AG10803 (cell line): ENCODE data around the gene SPSB1.

ENCODE experiments used
- DNase-seq: peaks from one replicate; pipeline ENCODE4 v3.0.0; 2010; ENCODE audit warnings: low read depth
- H3K4me3 ChIP-seq: 2 replicates; pipeline ENCODE4 v1.5.1; 2011; ENCODE audit warnings: mild to moderate bottlenecking, low read length, control low read depth
- TF ChIP-seq, protein P1 (sequence below): conservative IDR thresholded peaks from 2 replicates; pipeline ENCODE4 v1.5.1; 2011; ENCODE audit warnings: mild to moderate bottlenecking, low read length, control low read depth, inconsistent platforms

SPSB1 gene

DNA sequence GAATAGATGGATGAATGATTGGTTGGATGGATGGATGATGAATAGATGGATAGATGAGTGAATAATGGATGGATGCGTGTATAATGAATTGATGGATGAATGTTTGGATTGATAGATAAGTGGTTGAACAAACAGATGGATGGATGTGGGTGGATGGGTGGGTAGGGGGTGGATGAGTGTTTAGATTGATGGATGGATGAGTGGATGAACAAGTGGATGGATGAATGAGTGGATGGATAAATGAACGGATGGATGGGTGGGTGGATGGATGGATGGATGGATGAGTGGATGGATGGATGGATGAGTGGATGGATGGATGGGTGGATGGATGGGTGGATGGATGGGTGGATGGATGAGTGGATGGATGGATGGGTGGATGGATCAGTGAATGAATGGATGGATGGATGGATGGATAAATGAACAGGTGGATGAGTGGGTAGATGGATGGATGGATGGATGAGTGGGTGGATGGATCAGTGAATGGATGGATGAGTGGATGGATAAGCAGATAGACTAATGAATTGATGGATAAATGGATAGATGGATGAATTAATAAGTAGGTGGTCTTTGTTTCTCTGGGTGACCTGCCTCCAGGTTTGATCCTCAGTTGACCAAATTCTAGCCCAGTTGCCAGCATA is 64.3 kb downstream of the SPSB1 start:
- no peak for DNase-seq
- no peak overlapping the region for H3K4me3 ChIP-seq
- TF ChIP-seq, protein P1, sequence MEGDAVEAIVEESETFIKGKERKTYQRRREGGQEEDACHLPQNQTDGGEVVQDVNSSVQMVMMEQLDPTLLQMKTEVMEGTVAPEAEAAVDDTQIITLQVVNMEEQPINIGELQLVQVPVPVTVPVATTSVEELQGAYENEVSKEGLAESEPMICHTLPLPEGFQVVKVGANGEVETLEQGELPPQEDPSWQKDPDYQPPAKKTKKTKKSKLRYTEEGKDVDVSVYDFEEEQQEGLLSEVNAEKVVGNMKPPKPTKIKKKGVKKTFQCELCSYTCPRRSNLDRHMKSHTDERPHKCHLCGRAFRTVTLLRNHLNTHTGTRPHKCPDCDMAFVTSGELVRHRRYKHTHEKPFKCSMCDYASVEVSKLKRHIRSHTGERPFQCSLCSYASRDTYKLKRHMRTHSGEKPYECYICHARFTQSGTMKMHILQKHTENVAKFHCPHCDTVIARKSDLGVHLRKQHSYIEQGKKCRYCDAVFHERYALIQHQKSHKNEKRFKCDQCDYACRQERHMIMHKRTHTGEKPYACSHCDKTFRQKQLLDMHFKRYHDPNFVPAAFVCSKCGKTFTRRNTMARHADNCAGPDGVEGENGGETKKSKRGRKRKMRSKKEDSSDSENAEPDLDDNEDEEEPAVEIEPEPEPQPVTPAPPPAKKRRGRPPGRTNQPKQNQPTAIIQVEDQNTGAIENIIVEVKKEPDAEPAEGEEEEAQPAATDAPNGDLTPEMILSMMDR: no peak

DNA sequence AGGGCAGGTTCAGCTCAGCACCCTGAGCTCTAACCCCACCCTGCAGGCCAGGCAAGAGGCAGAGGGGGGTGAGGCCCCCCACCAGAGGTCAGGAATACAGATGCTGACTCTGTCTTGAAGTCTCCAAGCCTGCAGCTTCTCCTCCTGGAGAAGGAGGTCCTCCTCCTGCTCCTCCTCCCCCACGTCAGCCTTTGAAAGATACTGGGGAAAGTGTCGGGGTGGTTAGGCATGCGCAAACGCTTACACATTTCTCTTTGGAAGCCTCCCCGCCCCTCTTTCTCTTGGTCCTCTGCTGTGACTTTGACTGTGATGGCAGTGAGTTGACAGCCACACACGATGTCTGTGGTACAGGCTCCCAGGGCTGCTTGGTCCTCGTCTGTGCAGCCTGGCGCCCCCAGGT is 65.3 kb downstream of the SPSB1 start:
- H3K4me3 ChIP-seq: no peak overlapping the region
- no peak for DNase-seq
- TF ChIP-seq, protein P1: no peak

DNA sequence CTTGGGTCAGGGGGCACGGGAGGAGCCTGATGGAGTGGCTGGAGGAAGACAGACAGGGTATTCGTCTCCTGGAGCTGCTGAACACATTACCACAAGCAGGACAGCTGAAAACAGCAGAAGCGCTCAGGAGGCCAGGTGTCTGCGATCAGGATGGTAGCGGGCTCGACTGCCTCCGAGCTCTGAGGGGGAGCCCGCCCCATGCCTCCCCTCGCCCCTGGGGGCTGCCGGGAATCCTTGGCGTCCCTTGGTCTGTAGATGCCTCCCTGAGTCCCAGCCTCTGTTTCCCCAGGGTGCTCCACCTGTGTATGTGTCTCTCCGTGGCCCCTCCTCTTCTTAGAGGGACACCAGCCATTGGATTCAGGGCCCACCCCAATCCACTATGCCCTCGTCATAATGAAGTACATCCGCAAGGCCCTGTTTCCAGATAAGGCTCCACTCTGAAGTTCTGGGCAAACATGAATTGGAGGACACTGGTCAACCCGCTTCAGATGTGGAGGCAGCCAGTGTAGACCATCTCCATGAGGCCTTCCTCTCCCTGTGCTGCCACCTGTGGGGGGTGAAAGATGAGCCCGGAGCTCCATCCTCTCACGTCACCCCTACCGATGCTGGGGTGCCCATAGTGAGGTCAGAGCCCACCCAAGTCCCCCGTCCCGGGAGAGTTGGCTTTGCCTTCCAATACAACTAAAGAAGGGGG is 67.8 kb downstream of the SPSB1 start:
- TF ChIP-seq, protein P1: no peak
- DNase-seq: no peak
- no peak overlapping the region for H3K4me3 ChIP-seq

DNA sequence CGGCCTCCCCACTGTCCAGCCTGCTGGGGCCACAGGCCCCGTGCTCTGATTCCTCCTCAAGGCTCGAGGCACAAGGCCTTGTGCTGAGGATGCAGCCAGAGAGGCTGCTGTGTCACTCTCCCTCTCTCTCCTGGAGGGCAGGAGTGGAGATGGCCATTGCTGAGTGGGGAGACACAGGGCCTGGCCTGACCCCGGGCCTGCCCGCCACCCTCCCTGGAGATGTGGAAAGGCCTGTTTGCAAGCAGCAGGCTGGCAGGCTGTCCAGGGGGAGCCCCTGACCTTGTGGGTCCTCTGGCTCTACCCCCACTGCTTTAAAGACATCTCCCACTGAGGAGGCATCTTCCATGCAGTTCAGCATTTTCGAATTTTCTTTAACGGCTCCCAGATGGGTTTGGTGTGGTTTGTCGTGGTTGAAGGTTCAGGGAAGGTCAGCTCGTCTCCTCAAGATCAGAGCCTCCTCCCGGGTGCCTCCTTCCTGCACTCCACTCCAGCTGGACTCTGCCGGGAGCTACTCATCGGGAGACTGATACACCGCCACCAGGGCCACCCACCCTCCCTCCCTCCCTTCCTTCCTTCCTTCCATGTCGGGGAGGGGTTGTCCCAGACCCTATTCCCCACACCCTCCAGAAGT is 69.1 kb downstream of the SPSB1 start:
- TF ChIP-seq, protein P1: no peak
- no peak overlapping the region for H3K4me3 ChIP-seq
- peak; percentile 14 for DNase-seq

DNA sequence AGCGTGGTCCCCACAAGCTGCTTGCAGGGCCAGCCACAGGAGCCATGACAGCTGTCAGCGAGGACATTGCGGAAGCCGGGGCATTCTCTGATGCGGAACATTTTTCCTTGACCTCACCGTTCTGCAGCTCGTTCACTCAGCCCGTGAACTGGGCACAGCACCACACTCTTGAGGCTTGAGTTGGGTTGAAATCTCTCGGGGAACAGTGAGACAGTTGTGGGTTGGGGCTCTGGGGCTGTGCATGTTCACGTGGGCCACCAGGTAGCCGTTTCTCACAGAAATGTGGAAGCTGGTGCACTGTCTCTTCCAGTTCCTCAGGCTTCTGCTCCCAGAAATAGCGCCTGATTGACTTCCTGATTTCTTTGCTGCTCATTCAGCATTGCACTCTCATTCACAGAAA is 69.8 kb downstream of the SPSB1 start:
- no peak for DNase-seq
- no peak overlapping the region for H3K4me3 ChIP-seq
- TF ChIP-seq, protein P1: no peak

DNA sequence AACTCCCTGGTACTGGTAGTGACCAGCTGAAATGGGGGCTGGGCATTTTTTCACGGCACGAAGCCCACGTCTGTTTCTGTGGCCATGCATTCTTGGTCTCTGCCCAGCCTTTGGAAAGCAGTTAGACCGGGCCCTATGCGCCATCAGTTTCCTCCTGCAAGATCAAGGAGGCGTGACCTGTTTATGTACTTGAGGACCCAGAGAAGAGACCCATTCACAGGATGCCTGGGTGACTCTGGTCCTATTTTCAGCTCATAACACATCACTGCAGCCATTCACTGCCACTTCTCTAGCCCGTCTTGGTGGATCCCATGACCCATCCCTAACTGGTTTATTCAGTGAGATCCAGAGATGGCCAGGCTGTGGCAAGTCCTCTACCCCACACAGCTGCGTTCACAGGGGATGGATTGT is 70.4 kb downstream of the SPSB1 start:
- TF ChIP-seq, protein P1: no peak
- no peak overlapping the region for H3K4me3 ChIP-seq
- no peak for DNase-seq

DNA sequence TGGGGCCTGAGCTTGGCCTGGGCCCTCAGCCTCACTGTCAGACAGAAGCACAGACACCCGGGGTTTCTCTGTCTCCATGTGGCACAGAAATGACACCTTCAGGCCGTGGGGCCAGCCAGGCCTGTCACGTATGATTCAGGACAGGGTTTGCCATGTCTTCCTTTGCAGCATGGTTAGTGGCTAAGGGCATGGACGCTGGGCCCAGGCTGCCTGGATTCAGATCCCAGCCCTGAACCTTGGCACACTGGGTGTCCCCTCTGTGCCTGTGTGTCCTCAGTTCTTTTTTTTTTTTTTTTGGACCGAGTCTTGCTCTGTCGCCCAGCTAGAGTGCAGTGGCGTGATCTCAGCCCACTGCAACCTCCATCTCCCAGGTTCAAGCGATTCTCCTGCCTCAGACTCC is 73.6 kb downstream of the SPSB1 start:
- no peak overlapping the region for H3K4me3 ChIP-seq
- DNase-seq: no peak
- TF ChIP-seq, protein P1: no peak
